Measurements from ENCODE around the gene DMRT3. TPM values are rescaled to one million over a fixed set of nuclear protein-coding genes. Genes with fewer than 3 reads are reported as not detected.

DMRT3 gene
- total and polyA plus RNA-seq, 2 donors (not counting 1 experiment from before 2014, with no cell fraction given): not detected

- intact Hi-C loops (cut with micrococcal nuclease): no loop called here
- Histone ChIP-seq H3K27me3 (replicated peaks in 1 of 4; ENCODE audit: control extremely low read depth in 1 of 4, control insufficient read depth in 3 of 4, insufficient read depth in 4 of 4, low read length in 3 of 4) (peaks cover 0 to 8% (median 1%) of the 10 kb centered on the region in 4 experiments), H3K27ac (ENCODE audit: low read length in 2 of 2) (no peak overlapping the region), H3K9ac (ENCODE audit: low read length) (no peak overlapping the region), H3K9me3 (ENCODE audit: control extremely low read depth in 1 of 3, control insufficient read depth in 2 of 3, insufficient read depth in 1 of 3, low read length in 2 of 3) (peaks cover 0 to 3% (median 0%) of the 10 kb centered on the region in 3 donors), H3K4me2 (replicated peaks; ENCODE audit: low read depth, low read length, poor library complexity, severe bottlenecking) (no peak overlapping the region), H3K79me2 (ENCODE audit: control insufficient read depth, insufficient read depth, low read length) (no peaks in the 10 kb centered on the region), H3K36me3 (replicated peaks in 1 of 2; ENCODE audit: control extremely low read depth in 1 of 2, control insufficient read depth in 1 of 2, extremely low read depth in 1 of 2, insufficient read depth in 2 of 2, low read length in 1 of 2) (no peaks in the 10 kb centered on the region), H3K4me1 (ENCODE audit: control insufficient read depth in 2 of 2, insufficient read depth in 2 of 2, low read length in 2 of 2) (no peaks in the 10 kb centered on the region), H4K20me1 (ENCODE audit: control insufficient read depth, insufficient read depth, low read length, poor library complexity, severe bottlenecking) (no peaks in the 10 kb centered on the region), H3K4me3 (ENCODE audit: control extremely low read depth in 1 of 5, extremely low read depth in 1 of 5, insufficient read depth in 1 of 5, low read depth in 2 of 5, low read length in 4 of 5) (no peak overlapping the region), H2AFZ (ENCODE audit: insufficient read depth, low read depth, low read length, poor library complexity, severe bottlenecking) (no peak overlapping the region)
- DNase-seq: no peak
- ChIA-PET POLR2A (no interaction called here), CTCF (no interaction called here)
- Mint-ChIP-seq H3K27me3 (peaks cover 36% of the 10 kb centered on the region), H3K9me3 (ENCODE audit: insufficient read depth) (no peaks in the 10 kb centered on the region), H3K4me1 (no peaks in the 10 kb centered on the region), H3K27ac (no peak overlapping the region), H3K4me3 (no peak overlapping the region)
- WGBS (ENCODE audit: insufficient coverage): no CpG with 5 or more reads among the region's 4 CpGs
- no peak for ATAC-seq (ENCODE audit: low read depth)
- TF ChIP-seq EZH2 (IDR thresholded peaks at IDR 0.05; ENCODE audit: borderline replicate concordance, insufficient read depth, low read depth, low read length, poor library complexity, severe bottlenecking) (no peak), CTCF (IDR thresholded peaks at IDR 0.05) (no peak)
Observed at GRCh38 chr9:1014225-1014624, 37.8 kb downstream of the DMRT3 start.

GRCh38 chr9:1014640-1015039 is 38.2 kb downstream of the DMRT3 start:
- H3K36me3 ChIP-seq (replicated peaks in 1 of 2; ENCODE audit: control extremely low read depth in 1 of 2, control insufficient read depth in 1 of 2, extremely low read depth in 1 of 2, insufficient read depth in 2 of 2, low read length in 1 of 2): no peaks in the 10 kb centered on the region
- H3K9me3 ChIP-seq (ENCODE audit: control extremely low read depth in 1 of 3, control insufficient read depth in 2 of 3, insufficient read depth in 1 of 3, low read length in 2 of 3): peaks cover 0 to 3% (median 0%) of the 10 kb centered on the region in 3 donors
- ATAC-seq (ENCODE audit: low read depth): no peak
- no peaks in the 10 kb centered on the region for H3K4me1 ChIP-seq (ENCODE audit: control insufficient read depth in 2 of 2, insufficient read depth in 2 of 2, low read length in 2 of 2)
- H3K27ac ChIP-seq (ENCODE audit: low read length in 2 of 2): no peak overlapping the region
- Mint-ChIP-seq H3K27me3 (peaks cover 33% of the 10 kb centered on the region), H3K27ac (no peak overlapping the region), H3K4me3 (no peak overlapping the region), H3K9me3 (ENCODE audit: insufficient read depth) (no peaks in the 10 kb centered on the region), H3K4me1 (no peaks in the 10 kb centered on the region)
- no peak for TF ChIP-seq EZH2 (IDR thresholded peaks at IDR 0.05; ENCODE audit: borderline replicate concordance, insufficient read depth, low read depth, low read length, poor library complexity, severe bottlenecking)
- TF ChIP-seq CTCF (IDR thresholded peaks at IDR 0.05): no peak
- POLR2A ChIA-PET: no interaction called here
- peaks cover 0 to 4% (median 1%) of the 10 kb centered on the region in 4 experiments for H3K27me3 ChIP-seq (replicated peaks in 1 of 4; ENCODE audit: control extremely low read depth in 1 of 4, control insufficient read depth in 3 of 4, insufficient read depth in 4 of 4, low read length in 3 of 4)
- CTCF ChIA-PET: no interaction called here
- H3K9ac ChIP-seq (ENCODE audit: low read length): no peak overlapping the region
- H2AFZ ChIP-seq (ENCODE audit: insufficient read depth, low read depth, low read length, poor library complexity, severe bottlenecking): no peak overlapping the region
- H3K4me2 ChIP-seq (replicated peaks; ENCODE audit: low read depth, low read length, poor library complexity, severe bottlenecking): no peak overlapping the region
- no peaks in the 10 kb centered on the region for H3K79me2 ChIP-seq (ENCODE audit: control insufficient read depth, insufficient read depth, low read length)
- DNase-seq: no peak
- no peaks in the 10 kb centered on the region for H4K20me1 ChIP-seq (ENCODE audit: control insufficient read depth, insufficient read depth, low read length, poor library complexity, severe bottlenecking)
- intact Hi-C loops (cut with micrococcal nuclease): no loop called here
- no peak overlapping the region for H3K4me3 ChIP-seq (ENCODE audit: control extremely low read depth in 1 of 5, extremely low read depth in 1 of 5, insufficient read depth in 1 of 5, low read depth in 2 of 5, low read length in 4 of 5)
- WGBS (ENCODE audit: insufficient coverage): no CpG with 5 or more reads among the region's 2 CpGs

Data from B cell (primary cell).